ENCODE data around the gene NUP210L.

Gene NUP210L

GRCh38 chr1:153962088-153963029, 192.5 kb downstream of the NUP210L start:
- no peak for DNase-seq

- DNase-seq: no peak
Measured at GRCh38 chr1:153961421-153961820, 193.5 kb downstream of the NUP210L start.

- no peak for DNase-seq
Measured at GRCh38 chr1:153960206-153960605, 194.7 kb downstream of the NUP210L start.

GRCh38 chr1:153959454-153959853, 195.4 kb downstream of the NUP210L start:
- DNase-seq: no peak

GRCh38 chr1:153958961-153959260, 196.0 kb downstream of the NUP210L start:
- no peak for DNase-seq

- peak; percentile 94 for DNase-seq
Measured at GRCh38 chr1:153958111-153958960, 196.5 kb downstream of the NUP210L start, which contains the start of gene CRTC2. Gene CRTC2, minus strand, starts transcription at chr1:153958612. Its CDS starts 115 bp downstream, at chr1:153958497.

- DNase-seq: peak; percentile 15
Measured at GRCh38 chr1:153957744-153958110, 197.1 kb downstream of the NUP210L start.

GRCh38 chr1:153956997-153957715, 197.7 kb downstream of the NUP210L start:
- DNase-seq: no peak

GRCh38 chr1:153954826-153955225, 200.0 kb downstream of the NUP210L start:
- DNase-seq: no peak

- no peak for DNase-seq
Measured at GRCh38 chr1:153953859-153954365, 201.0 kb downstream of the NUP210L start.

- no peak for DNase-seq
Measured at GRCh38 chr1:153951801-153952200, 203.1 kb downstream of the NUP210L start.

GRCh38 chr1:153951183-153951582, 203.7 kb downstream of the NUP210L start:
- no peak for DNase-seq

- peak; percentile 64 for DNase-seq
Measured at GRCh38 chr1:153946622-153947241, 208.1 kb downstream of the NUP210L start, which contains the start of gene DENND4B. Gene DENND4B, minus strand, starts transcription at chr1:153946718. Its CDS starts 2,344 bp downstream, at chr1:153944374.

- DNase-seq: peak; percentile 56
Measured at GRCh38 chr1:153945795-153946621, 208.9 kb downstream of the NUP210L start.

- peak; percentile 60 for DNase-seq
Measured at GRCh38 chr1:153945131-153945794, 209.6 kb downstream of the NUP210L start.

GRCh38 chr1:153944827-153945117, 210.1 kb downstream of the NUP210L start:
- no peak for DNase-seq

GRCh38 chr1:153944005-153944826, 210.7 kb downstream of the NUP210L start:
- DNase-seq: no peak

- DNase-seq: no peak
Measured at GRCh38 chr1:153942766-153943549, 211.9 kb downstream of the NUP210L start.
